Activated naive CD8-positive, alpha-beta T cell treated with anti-CD3 and anti-CD28 coated beads, Interleukin-2, amount 50 U/mL, for 24 hours (primary cell): ENCODE data around the gene TRNP1.

ENCODE experiments used
- ATAC-seq: fragments of 150-1000 bp; cut with Tn5 transposase; one replicate; pipeline ENCODE4 v1.10.0; 2021
- DNase-seq: peaks from one replicate; pipeline ENCODE4 v3.0.0; 2021
- H3K27ac Mint-ChIP-seq: one replicate; pipeline ENCODE4 v1.8.0; 2021; ENCODE audit warnings: mild to moderate bottlenecking, mixed read lengths
- H3K27me3 Mint-ChIP-seq: one replicate; pipeline ENCODE4 v1.8.0; 2021; ENCODE audit warnings: mixed read lengths
- H3K36me3 Mint-ChIP-seq: one replicate; pipeline ENCODE4 v1.8.0; 2021; ENCODE audit warnings: low read depth, mixed read lengths
- H3K4me1 Mint-ChIP-seq: one replicate; pipeline ENCODE4 v1.8.0; 2021; ENCODE audit warnings: mixed read lengths
- H3K4me3 Mint-ChIP-seq: one replicate; pipeline ENCODE4 v1.8.0; 2021; ENCODE audit warnings: mild to moderate bottlenecking, moderate library complexity, mixed read lengths
- H3K9me3 Mint-ChIP-seq: one replicate; pipeline ENCODE4 v1.8.0; 2021; ENCODE audit warnings: mixed read lengths

The TRNP1 gene

DNA sequence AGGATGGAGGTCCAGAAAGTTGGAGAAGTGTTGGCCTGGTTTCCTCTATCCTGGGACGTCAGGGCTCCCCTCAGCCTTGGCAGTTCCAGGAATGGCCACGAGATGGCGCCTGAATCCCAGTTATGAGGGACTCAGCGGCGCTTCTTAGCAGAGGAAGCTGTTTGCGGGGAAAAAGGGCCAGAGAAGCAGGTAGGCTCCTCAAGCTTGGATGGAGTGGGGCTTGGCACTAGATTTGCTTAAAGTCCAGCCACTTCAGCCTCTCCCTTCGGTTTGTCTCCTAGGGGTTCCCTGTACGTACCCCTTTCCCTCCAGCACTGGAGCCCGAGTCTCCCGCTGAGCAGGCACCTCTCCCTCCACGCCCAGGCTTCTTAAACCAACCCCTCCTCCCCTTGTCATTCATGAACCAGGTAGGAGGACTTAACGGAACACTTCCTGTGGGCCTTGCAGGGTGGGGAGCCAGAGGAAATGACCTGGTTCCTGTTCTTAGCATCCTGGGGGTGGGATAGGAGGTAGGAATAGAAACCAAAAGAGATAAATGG, 51.2 kb downstream of the TRNP1 start:
- Mint-ChIP-seq H3K27ac (no peak overlapping the region), H3K4me3 (peak overlapping the region; percentile 9), H3K27me3 (no peaks in the 10 kb centered on the region), H3K9me3 (no peaks in the 10 kb centered on the region), H3K36me3 (no peaks in the 10 kb centered on the region), H3K4me1 (peaks cover 16% of the 10 kb centered on the region)
- ATAC-seq (peak; percentile 89), DNase-seq (peak; percentile 94)

GRCh38 chr1:27045973-27046558, 52.6 kb downstream of the TRNP1 start:
- H3K4me3 Mint-ChIP-seq = peak overlapping the region; percentile 17
- peaks cover 16% of the 10 kb centered on the region for H3K4me1 Mint-ChIP-seq
- no peaks in the 10 kb centered on the region for H3K27me3 Mint-ChIP-seq
- no peak for ATAC-seq
- peak; percentile 76 for DNase-seq
- H3K27ac Mint-ChIP-seq = no peak overlapping the region
- H3K9me3 Mint-ChIP-seq = no peaks in the 10 kb centered on the region
- H3K36me3 Mint-ChIP-seq = no peaks in the 10 kb centered on the region

GRCh38 chr1:27047914-27048313, 54.4 kb downstream of the TRNP1 start:
- Mint-ChIP-seq H3K36me3 (no peaks in the 10 kb centered on the region), H3K27me3 (no peaks in the 10 kb centered on the region), H3K27ac (no peak overlapping the region), H3K9me3 (no peaks in the 10 kb centered on the region), H3K4me1 (peaks cover 16% of the 10 kb centered on the region), H3K4me3 (no peak overlapping the region)
- DNase-seq (no peak), ATAC-seq (no peak)

DNA sequence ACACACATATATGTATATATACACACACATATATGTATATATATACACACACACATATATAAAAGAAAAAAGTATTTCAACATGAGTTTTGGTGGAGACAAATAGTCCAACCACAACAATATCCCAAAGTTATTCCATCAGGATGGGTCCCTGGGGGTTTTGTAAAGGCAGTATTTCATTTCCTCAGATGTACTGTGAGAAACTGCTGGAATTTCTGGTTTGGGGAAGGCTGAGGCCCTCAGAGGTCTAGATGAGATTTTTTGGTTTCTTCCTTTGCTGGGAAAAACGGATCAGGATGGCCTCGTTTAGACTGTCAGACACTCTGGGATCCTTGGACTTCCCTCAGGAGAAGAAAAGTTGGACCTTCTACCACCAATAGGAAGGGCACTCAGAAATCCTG, 55.6 kb downstream of the TRNP1 start:
- Mint-ChIP-seq H3K27ac (no peak overlapping the region), H3K4me3 (no peak overlapping the region), H3K27me3 (no peaks in the 10 kb centered on the region), H3K4me1 (peaks cover 16% of the 10 kb centered on the region), H3K9me3 (no peaks in the 10 kb centered on the region), H3K36me3 (no peaks in the 10 kb centered on the region)
- no peak for ATAC-seq
- DNase-seq = no peak

DNA sequence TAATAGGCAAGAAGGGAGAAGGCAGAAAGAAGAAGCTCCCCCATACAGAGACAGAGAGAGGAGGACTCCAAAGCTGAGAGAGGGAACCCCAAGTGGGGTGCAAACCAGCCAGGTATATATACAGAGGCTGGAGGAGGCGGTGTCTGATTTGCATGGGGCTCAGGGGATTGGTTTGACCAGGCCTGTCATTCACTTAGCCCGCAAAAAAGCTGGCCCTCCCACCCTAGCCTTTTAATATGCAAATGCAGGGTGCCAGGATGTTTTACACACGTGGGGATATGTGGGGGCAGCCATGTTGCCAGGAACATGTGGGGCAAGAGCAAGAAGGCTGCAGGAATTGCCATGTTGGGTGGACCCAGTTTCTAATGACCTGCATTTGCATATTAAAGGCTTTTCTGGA, 56.1 kb downstream of the TRNP1 start:
- H3K36me3 Mint-ChIP-seq = no peaks in the 10 kb centered on the region
- peaks cover 14% of the 10 kb centered on the region for H3K4me1 Mint-ChIP-seq
- no peak for ATAC-seq
- no peak for DNase-seq
- no peaks in the 10 kb centered on the region for H3K27me3 Mint-ChIP-seq
- H3K4me3 Mint-ChIP-seq = no peak overlapping the region
- H3K9me3 Mint-ChIP-seq = no peaks in the 10 kb centered on the region
- H3K27ac Mint-ChIP-seq = no peak overlapping the region
